GM21515 (cell line): Measurements from ENCODE around the gene SLC26A6.

Experiments
- ATAC-seq: cut with Tn5 transposase; IDR thresholded peaks from one replicate; pipeline ENCODE4 v1.9.1; 2021; ENCODE audit not compliant: unreplicated experiment

The SLC26A6 gene

DNA sequence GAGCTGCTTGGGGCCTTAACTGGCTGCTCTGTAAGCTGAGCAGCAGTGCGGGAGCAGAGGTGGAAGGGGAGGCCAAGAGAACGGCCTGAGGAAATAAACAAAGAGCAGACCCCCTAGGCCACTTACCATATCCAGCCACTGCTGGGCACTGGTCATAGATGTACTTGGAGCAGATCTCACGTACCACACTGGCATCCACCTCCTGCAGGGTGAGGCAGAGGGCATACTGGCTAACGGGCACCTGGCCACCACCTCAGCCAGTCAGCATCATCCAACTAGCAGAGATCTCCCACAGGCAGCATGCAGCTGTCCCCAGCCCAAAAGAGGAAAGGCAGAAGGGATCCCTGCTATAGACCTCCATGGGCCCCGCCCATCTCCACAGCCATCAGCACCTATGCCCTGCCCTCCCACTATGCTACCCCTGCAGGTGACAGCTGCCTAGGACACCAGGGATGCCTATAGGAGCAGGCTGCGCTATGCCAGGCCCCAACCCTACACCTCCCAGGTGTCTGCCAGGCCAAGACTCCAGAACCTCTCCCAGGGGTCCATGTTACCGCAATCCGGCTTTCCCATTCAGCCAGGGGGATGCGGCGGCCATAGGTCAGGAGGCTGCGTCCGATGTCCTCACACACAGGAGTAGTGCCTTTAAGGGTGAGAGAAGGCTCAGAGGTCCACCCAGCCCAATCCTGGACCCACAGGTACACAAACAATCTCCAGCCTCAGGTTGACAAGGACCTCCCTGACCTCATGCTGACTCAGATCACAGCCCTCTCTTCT, 35.6 kb downstream of the SLC26A6 start:
- no peak for ATAC-seq

DNA sequence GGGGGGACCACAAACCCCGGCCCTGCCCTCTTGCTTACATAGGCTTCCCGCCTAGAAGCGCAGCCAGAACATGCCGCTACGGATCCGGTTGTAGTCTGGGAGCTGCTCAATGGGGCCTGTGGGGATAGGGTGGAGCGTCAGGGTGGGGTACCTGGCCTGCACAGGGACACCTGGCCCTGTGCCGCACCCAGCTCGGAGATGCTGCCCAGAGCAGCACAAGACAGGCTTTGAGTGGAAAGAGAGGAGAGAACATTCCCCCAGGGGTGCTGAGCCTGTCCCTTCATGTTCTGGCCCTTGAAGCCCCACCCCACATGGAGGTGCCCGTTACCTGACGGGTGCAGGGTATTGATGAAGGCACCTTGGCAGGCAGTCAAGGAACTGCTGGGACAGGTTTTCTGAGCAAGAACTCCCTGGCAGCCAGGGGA, 36.2 kb downstream of the SLC26A6 start:
- ATAC-seq: no peak

DNA sequence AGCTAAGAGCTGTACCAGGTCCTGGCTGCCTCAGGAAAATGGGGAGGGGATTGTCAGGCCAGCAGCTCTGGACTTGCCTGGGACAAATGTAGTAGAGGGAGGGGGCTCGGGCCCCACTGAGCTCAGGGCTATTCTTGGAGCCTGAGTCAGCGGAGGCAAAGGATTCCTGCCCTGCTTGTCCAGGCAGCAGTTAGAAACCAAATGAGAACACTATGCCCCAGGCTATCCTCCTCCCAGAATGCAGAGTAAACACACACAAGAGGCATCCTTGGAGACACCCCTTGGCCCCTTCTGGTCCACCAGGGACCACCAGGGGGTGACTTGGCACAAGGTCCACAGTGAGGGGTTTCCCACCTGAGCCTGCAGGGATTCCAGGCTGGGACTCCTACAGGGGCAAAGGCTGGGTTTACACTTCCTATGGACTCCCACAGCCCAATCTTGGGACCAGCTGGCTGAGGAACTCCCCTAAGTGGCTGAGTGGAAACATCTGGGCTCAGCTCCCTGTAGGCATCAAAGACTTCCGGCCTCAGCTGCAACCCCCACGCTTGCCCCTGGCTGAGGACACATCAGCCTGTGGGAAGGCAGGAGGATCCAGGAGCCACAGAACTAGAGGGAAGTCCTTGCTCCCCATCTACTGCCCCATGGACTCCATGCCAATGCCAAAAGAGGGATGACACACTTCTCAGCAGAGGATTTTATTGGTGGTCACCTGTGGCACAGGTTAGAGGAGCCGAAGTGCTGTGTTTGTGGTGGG, 36.8 kb downstream of the SLC26A6 start:
- no peak for ATAC-seq

DNA sequence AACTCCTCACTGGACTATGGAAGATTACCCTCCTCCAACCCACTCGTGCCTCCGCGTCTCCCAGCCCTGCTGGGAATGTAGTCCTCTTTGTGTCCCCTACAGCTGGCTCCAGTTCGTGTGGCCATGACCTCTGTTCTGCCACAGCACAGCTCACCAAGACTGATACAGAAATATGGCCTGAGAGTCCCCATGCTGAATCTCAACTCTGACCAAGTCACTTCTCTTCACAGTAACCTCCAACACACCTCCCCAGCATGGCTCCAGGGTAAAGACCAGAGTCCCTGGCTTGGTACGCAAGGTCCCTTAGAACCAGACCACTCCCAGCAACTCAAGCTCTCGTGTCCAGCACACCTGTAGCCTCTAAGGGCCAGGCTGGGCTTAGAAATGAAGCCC, 37.9 kb downstream of the SLC26A6 start:
- no peak for ATAC-seq

DNA sequence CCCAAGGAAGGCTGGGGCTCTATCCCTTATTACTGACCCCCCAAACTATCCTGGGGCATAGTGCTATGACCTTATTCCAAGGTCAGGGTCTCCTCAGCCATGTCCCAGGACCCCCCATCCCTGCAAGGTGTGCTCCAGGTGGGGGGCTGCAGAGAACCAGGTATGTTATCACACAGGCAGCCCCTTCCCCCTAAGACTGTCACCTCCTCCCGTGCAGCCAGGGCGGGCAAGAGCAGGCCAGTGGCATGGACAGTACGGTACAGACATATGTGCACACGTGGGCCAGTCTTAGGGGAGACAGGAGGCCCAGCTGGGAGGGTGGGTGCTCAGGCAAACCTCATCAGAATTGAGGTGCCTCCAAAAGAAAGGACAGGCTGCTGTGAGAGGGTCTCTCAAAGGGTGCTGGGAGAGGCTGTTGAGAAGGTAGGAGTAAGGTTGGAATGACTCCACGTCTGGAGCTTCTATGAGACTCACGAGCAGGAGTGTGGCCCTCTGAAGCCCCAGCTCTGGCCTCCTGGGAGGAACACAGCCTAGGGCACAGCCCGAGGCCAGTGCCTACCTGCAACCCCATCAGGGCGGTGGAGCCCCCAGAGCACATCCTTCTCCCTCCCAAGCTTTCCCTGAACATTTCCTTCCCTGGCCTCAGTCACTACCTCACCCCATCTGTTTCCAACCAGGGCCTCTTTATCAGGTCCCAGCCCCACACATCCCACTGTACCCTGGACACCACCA, 38.4 kb downstream of the SLC26A6 start:
- ATAC-seq: no peak

DNA sequence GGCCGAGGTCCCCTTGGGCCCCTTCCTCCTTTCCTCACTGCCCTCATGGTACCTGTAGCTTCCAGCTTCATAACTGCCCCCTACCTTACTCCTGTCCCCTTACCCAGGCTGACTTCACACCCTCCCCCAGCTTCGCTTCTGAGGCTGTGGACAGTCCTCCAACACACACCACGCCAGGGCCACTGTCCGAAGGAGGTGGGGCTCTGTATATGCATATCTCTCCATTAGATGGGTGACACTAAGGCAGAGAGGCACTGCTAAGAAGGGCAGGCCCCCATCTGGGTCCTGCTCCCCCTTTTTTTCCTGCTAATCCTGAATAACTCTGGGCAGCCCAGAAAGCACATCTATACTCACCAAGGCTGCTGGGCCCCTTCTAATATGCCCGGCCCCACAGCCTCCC, 39.1 kb downstream of the SLC26A6 start:
- ATAC-seq: no peak

DNA sequence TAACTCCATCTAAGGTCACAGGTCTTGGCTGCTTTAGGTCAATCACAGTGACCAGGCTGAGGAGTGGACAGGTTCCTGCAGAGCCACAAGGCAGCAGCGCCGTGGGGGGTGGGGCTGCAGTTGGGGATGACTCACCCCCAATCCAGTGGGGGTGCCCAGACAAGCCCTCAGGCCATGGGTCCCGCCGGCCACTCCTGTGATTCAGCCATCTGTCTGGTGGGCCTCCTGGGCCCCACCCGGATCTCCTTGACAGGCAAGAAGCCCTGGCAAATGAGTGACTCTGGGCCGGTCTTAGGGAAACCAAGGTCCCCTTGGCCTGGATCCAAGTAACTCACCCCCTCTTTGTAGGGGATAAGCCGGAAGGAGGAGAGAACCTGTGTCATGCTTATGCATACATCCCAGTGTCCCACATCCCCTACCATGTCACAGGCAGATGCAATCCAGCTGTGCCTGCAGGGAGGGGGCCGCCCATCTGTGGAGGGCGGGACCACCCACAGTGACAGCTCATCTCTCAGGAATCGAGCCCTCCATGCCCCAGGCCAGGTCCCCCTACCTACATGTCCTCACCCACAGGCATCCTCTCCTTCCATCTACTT, 39.6 kb downstream of the SLC26A6 start:
- no peak for ATAC-seq

DNA sequence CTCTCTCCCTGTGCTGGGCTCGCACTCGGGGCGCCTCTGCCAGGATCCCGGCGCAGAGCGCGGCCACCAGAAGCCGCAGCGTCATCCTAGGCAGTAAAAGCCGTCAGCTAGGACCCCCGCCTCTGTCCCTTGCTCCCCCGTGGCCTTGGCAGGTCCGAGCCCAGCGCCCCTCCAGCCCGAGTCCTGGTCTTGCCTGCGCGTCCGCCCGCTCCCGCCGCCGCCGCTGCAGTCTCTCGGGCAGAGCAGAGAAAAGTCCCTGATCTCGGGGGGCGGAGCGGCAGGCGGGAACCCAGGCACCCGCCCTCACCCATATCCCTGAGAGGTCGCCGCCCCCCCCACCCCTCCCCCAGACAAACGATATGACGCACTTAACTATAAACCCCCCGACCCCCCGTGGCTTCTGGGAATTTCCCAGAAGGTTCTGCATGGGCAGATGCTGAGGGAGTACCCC, 40.2 kb downstream of the SLC26A6 start, which contains the start of gene COL7A1:
TSS of gene COL7A1 (minus strand) at position 255 of the 451 bp plus-strand sequence. CDS start at position 85, 170 bp downstream.
- ATAC-seq: no peak

DNA sequence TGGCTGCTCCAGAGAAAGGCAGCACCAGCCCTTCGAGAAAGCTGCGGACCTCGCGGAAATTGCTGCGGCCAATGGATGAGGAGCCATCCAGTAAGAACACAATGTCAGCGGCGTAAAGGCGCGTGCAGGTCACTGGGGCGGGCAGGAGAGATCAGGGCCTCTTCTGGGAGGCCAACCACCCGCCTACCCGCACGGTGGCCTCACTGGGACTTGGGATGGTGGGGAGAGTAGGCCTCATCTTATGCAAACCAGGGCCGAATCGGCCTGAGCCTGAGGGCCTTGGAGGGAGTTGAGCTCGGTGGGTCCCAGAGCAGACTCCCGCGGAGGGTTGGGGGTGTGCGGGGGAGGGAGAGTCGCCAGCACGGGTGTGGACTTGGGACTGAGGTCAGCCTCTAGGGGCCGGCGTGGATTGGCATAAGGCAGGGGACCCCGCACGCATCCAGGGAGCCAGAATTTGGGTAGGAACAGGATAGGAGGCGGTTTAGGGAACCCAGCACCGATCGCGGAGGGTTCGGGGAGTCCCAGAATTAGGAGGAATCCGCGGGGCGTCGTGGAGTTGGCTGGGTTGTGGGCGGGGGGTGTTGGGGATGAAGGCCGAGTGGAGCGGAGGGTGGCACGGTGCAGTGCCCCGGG, 40.7 kb downstream of the SLC26A6 start:
- ATAC-seq: no peak

DNA sequence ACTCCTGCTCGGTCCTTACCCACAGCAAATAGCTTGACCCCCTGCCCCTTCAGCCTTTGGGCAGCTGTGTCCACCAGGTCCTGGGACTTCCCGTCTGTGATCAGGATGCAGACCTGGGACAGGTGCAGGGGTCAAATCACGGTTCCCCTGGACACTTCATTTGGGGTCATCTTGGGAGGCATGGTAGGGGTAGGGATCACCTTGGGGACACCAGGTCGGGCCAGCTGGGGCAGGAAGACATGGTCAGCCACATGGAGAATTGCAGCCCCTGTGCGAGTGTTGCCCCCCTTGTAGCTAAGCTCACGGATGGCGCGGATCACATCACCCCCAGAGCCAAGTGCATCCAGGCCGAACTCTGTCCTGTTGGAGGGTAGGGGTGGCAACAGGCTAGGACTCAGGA, 41.9 kb downstream of the SLC26A6 start:
- no peak for ATAC-seq

DNA sequence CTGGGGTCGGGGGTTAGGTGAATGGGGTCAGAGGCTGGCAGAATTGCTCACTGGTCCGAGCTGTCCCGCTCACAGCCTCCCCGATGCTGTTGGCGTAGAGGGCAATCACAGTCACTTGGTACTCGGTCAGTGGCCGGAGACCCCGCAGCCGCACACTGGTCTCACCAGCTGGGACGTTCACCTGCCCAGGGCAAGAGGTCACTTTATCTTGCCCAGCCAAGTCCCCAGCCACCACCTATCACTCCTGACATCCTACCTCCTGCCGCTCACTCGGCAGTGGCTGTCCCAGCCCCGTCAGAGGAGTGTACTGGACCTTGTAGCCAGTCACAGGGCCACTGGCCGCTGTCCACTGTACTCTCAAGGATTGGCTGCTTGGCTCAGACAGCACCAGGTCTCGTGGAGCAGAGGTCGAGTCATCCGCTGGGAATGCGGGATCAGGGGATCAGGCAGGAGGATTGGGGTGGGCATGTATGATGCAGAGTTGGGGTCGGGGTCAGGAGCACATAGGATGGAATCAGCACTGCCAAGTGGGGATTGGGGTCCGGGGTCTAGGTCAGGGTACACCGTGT, 42.7 kb downstream of the SLC26A6 start:
- no peak for ATAC-seq

DNA sequence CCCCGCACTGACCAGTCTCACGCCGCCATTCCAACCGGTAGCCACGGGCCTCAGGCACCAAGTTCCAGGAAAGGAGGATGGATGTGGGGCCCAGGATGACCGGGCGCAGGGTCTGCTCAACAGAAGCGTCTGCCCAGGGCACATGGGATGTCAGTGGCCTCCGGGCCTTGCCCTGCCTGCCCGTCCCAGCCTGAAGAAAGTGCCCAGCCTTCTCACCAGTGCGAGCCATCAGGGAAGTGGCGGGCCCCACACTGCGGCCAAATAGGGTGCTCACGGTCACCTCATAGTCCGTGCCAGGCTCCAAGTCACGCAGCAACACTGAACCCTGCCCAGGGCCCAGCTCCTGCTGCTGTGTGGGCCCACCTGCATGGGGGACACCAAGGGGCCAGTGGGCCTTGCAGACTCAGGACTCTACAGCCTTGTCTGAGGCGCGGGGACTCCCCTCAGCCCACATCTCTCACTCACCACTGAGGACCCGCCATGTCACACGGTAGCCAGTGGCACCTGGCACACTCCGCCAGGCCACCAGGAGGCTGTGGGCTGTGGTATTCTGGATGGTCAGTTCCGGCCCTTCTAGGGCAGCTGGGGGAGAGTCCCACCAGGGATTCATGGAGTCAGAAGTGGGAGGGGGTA, 43.3 kb downstream of the SLC26A6 start:
- ATAC-seq: no peak

DNA sequence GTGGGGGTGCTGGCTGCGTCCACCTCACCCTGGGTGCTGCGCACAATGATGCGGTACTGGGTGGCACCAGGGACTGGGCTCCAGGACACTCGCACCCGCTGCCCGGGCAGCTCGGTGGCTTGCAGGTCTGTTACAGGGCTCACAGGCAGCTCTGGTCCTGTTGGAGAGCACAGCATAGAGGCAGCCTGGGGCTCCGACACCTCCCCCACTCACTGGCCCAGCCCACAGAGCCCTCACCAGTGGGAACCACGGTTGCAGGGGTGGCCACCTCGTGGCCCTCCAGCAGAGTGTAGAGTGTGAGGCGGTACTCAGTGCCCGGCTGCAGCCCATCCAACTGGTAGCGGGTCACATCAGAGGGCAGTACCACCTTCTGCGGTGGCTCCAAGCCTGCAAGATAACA, 43.8 kb downstream of the SLC26A6 start:
- no peak for ATAC-seq

DNA sequence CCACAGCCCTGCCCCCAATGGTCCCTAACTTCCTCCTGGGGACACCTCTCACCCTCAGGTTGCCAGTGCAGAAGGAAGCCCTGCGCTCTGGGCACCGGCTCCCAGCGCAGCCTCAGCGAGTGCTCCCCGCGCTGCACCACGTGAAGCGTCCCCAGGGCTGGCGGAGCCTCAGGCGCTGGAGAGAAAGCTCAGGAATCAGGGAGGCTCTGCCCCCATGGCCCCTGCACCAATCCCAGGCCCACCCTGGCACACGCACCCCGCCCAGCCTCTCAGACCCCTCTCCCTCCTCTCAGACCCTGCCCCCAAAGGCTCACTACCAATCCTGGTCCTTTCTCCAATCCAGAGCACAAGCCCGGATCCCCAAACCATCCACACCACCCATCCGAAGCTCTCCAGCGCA, 47.0 kb downstream of the SLC26A6 start:
- ATAC-seq: no peak

DNA sequence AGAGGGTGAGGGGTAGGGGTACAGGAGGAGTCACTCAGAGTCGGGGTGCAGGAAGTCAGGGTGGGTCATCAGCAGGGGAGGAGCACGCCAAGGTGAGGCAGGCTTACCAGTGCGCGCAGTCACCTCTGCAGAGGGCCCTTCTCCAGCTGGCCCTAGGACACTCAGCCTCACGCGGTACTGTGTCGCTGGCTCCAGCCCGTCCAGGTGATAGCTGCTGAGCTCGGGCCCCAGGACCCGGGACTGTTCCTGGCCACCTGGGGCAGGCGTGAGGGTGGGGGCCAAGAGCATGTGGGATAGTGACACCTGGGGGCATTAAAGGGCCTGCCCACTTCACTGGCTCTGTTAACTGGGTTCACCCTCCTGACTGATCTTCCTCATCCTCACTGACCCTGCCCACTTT, 47.6 kb downstream of the SLC26A6 start:
- no peak for ATAC-seq

DNA sequence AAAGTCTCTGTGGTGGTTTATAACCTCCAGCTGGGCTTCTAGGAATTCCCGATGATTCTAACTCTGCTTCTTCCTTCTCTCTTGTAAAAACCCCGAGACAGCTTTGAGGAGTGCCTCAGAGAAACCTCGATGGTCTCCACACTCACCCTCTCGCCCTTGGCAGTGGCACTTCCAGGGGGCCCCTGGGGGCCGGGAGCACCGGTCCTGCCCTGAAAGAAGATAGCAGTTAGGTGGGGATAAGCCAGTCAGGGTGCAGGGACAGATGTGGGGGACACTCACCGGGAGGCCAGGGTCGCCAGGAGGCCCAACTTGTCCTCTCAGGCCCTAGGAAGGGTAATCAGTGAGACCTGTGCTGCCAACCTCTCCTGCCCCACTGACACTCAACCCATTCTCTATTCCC, 49.9 kb downstream of the SLC26A6 start:
- ATAC-seq: no peak

DNA sequence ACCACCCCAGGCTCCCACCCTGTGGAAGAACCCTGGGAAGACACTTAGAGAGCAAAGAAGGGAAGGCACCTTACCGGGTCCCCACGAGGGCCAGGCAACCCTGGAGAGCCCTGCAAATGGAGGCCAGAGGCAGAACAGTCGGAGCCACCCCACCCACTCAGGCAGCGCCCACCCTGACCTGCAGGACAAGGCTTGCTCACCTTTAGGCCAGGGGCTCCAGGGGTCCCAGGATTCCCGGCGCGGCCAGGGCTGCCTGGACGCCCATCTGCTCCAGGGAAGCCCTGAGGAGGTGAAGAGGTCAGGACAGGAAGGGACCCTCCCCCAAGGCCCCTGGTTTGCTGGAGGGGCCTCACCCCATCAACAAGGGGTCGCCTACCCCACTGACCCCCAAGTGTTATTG, 50.4 kb downstream of the SLC26A6 start:
- ATAC-seq: no peak

DNA sequence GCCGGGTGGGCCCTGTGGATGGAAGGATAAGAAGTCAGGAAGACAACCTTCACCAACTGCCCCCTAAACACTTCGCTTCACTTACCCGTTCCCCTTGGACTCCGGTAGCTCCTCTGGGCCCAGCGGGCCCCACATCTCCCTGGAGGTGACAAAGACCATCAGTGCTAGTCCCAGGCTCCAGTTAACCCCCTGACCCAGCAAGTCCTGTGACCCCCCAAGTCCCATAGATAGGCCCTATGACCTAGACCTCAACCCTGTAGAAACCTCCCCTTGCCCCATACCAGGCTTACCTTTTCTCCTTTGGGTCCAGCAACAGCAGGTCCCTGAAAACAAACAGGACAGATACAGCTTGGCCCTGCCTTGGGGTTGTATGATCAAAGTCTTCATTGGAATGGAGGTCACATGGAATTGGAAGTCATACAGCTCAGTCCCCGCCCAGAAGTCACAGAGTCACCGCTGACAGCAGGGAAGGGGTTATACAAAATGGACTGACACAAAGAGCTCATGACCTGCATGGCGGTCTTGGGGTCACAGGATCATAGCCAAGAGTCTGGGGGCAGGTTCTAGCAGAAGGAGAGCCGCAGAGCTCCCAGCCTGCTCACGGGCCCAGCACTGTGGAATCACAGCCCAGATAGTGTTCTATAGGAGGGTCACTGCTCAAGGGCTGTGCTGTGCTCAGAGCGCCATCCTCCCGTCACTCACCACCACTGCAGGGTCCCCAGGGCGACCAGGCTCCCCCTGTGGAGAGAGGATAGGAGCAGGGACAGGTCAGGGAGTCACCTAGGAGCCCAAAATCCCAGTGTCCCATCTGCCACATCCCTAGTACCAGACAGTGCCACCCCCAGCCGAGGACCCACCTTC, 53.4 kb downstream of the SLC26A6 start:
- no peak for ATAC-seq

DNA sequence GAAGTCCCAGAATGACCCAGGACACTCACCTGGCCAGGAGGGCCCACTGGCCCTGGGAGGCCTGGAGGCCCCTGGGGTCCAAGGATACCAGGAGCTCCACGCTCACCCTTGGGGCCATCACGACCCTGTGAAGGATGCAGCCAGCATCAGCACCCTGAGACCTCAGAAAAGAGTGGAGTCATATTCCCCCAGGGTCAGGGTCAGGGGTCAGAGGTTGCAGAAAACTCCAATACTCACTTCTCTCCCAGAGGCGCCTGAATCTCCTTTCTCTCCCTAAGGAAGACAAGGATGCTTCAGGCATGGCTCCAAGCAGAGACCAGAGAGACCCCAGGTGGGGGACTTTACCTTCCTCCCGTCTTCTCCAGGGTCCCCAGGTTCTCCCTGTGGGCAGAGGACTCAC, 58.6 kb downstream of the SLC26A6 start:
- ATAC-seq: no peak
